ENCODE data around the gene CARM1. TPM values are rescaled to one million over a fixed set of nuclear protein-coding genes. Genes with fewer than 3 reads are reported as not detected.

The CARM1 gene
- polyA plus RNA-seq: 22.3 and 37.9 TPM in 2 replicates
- 36.1 and 42.9 TPM in 2 replicates for polyA minus RNA-seq

- Histone ChIP-seq H3F3A (ENCODE audit: insufficient read depth, low read length, poor library complexity, severe bottlenecking) (no peaks in the 10 kb centered on the region), H3K4me2 (ENCODE audit: low read length) (peak within 1 kb of the TSS; percentile 71), H3K9me2 (ENCODE audit: insufficient read depth, low read length) (no peaks in the 10 kb centered on the region), H3K36me3 (ENCODE audit: insufficient read depth, low read length) (no peaks in the 10 kb centered on the region), H4K20me1 (ENCODE audit: insufficient read depth) (no peaks in the 10 kb centered on the region), H3K9ac (ENCODE audit: low read length) (peak within 1 kb of the TSS; percentile 90), H2AFZ (ENCODE audit: low read depth, low read length) (peak within 1 kb of the TSS; percentile 96), H3K79me2 (replicated peaks; ENCODE audit: insufficient read depth, low read length) (peaks cover 36% of the 10 kb centered on the region), H3K27me3 (ENCODE audit: insufficient read depth, low read depth, low read length) (no peaks in the 10 kb centered on the region), H3K27ac (ENCODE audit: low read length) (peak within 1 kb of the TSS; percentile 89), H3K4me3 (ENCODE audit: low read length) (peak within 1 kb of the TSS; percentile 90), H3K9me3 (ENCODE audit: low read length) (no peaks in the 10 kb centered on the region)
- no peak for TF ChIP-seq REST (IDR thresholded peaks at IDR 0.05; ENCODE audit: borderline replicate concordance)
- no peak for TF ChIP-seq EZH2 (IDR thresholded peaks at IDR 0.05; ENCODE audit: borderline replicate concordance, insufficient read depth, low read length, poor library complexity, severe bottlenecking)
- peak; percentile 70 for TF ChIP-seq RAD21 (conservative IDR thresholded peaks at IDR 0.05)
- no peak for TF ChIP-seq POLR2AphosphoS5 (IDR thresholded peaks at IDR 0.05)
- TF ChIP-seq TAF1 (IDR thresholded peaks at IDR 0.05; ENCODE audit: low read depth): no peak
- TF ChIP-seq EP300 (conservative IDR thresholded peaks at IDR 0.05; ENCODE audit: poor library complexity, severe bottlenecking): peak; percentile 29
- TF ChIP-seq SMC3 (conservative IDR thresholded peaks at IDR 0.05; ENCODE audit: poor library complexity): peak; percentile 62
- peak; percentile 36 for TF ChIP-seq MXI1 (conservative IDR thresholded peaks at IDR 0.05; ENCODE audit: poor library complexity, severe bottlenecking)
- peak; percentile 91 for TF ChIP-seq CTCF (IDR thresholded peaks at IDR 0.05; ENCODE audit: poor library complexity, severe bottlenecking)
These were observed at the start of gene CARM1 for GRCh38 chr19:10870955-10871603. Gene CARM1, plus strand, starts transcription at chr19:10871553. Its CDS starts 150 bp downstream, at chr19:10871703.

- Histone ChIP-seq H3K4me2 (ENCODE audit: low read length) (no peak overlapping the region), H3K27me3 (ENCODE audit: insufficient read depth, low read depth, low read length) (no peaks in the 10 kb centered on the region), H3K27ac (ENCODE audit: low read length) (no peak overlapping the region), H3K9me2 (ENCODE audit: insufficient read depth, low read length) (no peaks in the 10 kb centered on the region), H3K9ac (ENCODE audit: low read length) (no peak overlapping the region), H3K79me2 (replicated peaks; ENCODE audit: insufficient read depth, low read length) (no peaks in the 10 kb centered on the region), H3K9me3 (ENCODE audit: low read length) (no peaks in the 10 kb centered on the region), H3K36me3 (ENCODE audit: insufficient read depth, low read length) (peaks cover 4% of the 10 kb centered on the region), H3K4me3 (ENCODE audit: low read length) (no peak overlapping the region), H4K20me1 (ENCODE audit: insufficient read depth) (no peaks in the 10 kb centered on the region), H3F3A (ENCODE audit: insufficient read depth, low read length, poor library complexity, severe bottlenecking) (no peaks in the 10 kb centered on the region), H2AFZ (ENCODE audit: low read depth, low read length) (no peak overlapping the region)
- TF ChIP-seq EP300 (conservative IDR thresholded peaks at IDR 0.05; ENCODE audit: poor library complexity, severe bottlenecking) (no peak), MXI1 (conservative IDR thresholded peaks at IDR 0.05; ENCODE audit: poor library complexity, severe bottlenecking) (no peak), CTCF (IDR thresholded peaks at IDR 0.05; ENCODE audit: poor library complexity, severe bottlenecking) (no peak), SMC3 (conservative IDR thresholded peaks at IDR 0.05; ENCODE audit: poor library complexity) (no peak)
These were observed 47.7 kb upstream of the CARM1 start for GRCh38 chr19:10823690-10824089.

Data from neural cell (in vitro differentiated cells).